Fibroblast of lung (primary cell): ENCODE measurements around the gene NEAT1. TPM values are rescaled to one million over a fixed set of nuclear protein-coding genes. Genes with fewer than 3 reads are reported as not detected.
A peak's percentile ranks its signal among the peaks of the same experiment; 100 is the strongest.

ENCODE experiments used
- DNase-seq, 2 donors: peaks; one replicate each; pipeline versions ENCODE4 v3.0.0 to v3.0.0-alpha.2; 2010; ENCODE audit warnings: low read depth in 2 of 2
- H2AFZ ChIP-seq: 2 replicates; pipeline ENCODE4 v1.5.1; 2012; ENCODE audit warnings: low read length, control low read depth, inconsistent platforms
- H3K27ac ChIP-seq: 2 replicates; pipeline ENCODE4 v1.5.1; 2011; ENCODE audit warnings: low read length, control low read depth; ENCODE audit not compliant: insufficient read depth
- H3K27me3 ChIP-seq: 2 replicates; pipeline ENCODE4 v1.5.1; 2011; ENCODE audit warnings: mild to moderate bottlenecking, low read length; ENCODE audit not compliant: control insufficient read depth, insufficient read depth
- H3K36me3 ChIP-seq: 2 replicates; pipeline ENCODE4 v1.5.1; 2011; ENCODE audit warnings: low read length; ENCODE audit not compliant: control insufficient read depth, insufficient read depth
- H3K4me1 ChIP-seq: 2 replicates; pipeline ENCODE4 v1.5.1; 2011; ENCODE audit warnings: low read length; ENCODE audit not compliant: control insufficient read depth, insufficient read depth; ENCODE audit errors: extremely low read depth
- H3K4me2 ChIP-seq: 2 replicates; pipeline ENCODE4 v1.5.1; 2011; ENCODE audit warnings: low read length, control low read depth; ENCODE audit not compliant: insufficient read depth; ENCODE audit errors: extremely low read depth
- H3K4me3 ChIP-seq, 4 experiments: fragments of 200-600 bp in 1 of 4; sonication (generic) in 1 of 4; replicated peaks in 1 of 4; 2 replicates each; pipeline ENCODE4 v1.5.1; 2011 to 2016; ENCODE audit warnings: low read length in 4 of 4, low read depth in 3 of 4, mild to moderate bottlenecking in 3 of 4, control low read depth in 2 of 4, inconsistent platforms in 1 of 4, mixed read lengths in 1 of 4; ENCODE audit not compliant: insufficient read depth in 1 of 4; ENCODE audit errors: control extremely low read depth in 1 of 4
- H3K79me2 ChIP-seq: 2 replicates; pipeline ENCODE4 v1.5.1; 2012; ENCODE audit warnings: mild to moderate bottlenecking, low read length, inconsistent platforms; ENCODE audit not compliant: control insufficient read depth, insufficient read depth
- H3K9ac ChIP-seq: 2 replicates; pipeline ENCODE4 v1.5.1; 2011; ENCODE audit warnings: mild to moderate bottlenecking, low read length, control low read depth; ENCODE audit not compliant: insufficient read depth
- H3K9me3 ChIP-seq: 2 replicates; pipeline ENCODE4 v1.5.1; 2012; ENCODE audit warnings: low read depth, low read length; ENCODE audit not compliant: control insufficient read depth, insufficient read depth
- H4K20me1 ChIP-seq: 2 replicates; pipeline ENCODE4 v1.5.1; 2011; ENCODE audit warnings: low read length; ENCODE audit not compliant: control insufficient read depth, insufficient read depth; ENCODE audit errors: extremely low read depth
- CTCF ChIP-seq, 2 donors: IDR thresholded peaks in 1 of 2; conservative IDR thresholded peaks in 1 of 2; 1 replicate in 1 of 2; 2 replicates in 1 of 2; pipeline ENCODE4 v1.5.1; 2011 to 2012; ENCODE audit warnings: low read length in 2 of 2, control low read depth in 1 of 2, inconsistent platforms in 1 of 2, low read depth in 1 of 2, mild to moderate bottlenecking in 1 of 2
- EZH2 ChIP-seq: IDR thresholded peaks from 2 replicates; pipeline ENCODE4 v1.5.1; 2012; ENCODE audit warnings: low read length, control low read depth, mild to moderate bottlenecking; ENCODE audit errors: missing control alignments
- polyA plus RNA-seq, 2 donors: library from polyadenylated mRNA; depleted of rRNA in 1 of 2; stranded (reverse) in 1 of 2; unstranded in 1 of 2; fragments of >200 nt; gene quantifications; 2 replicates each; pipeline ENCODE4 v1.2.1, GENCODE V29; 2011 to 2012; ENCODE audit warnings: missing spikeins in 1 of 2
- total RNA-seq: library from RNA; depleted of rRNA; stranded (reverse); fragments of >200 nt; gene quantifications from 2 replicates; pipeline ENCODE4 v1.2.1, GENCODE V29; 2014

NEAT1 gene
- total and polyA plus RNA-seq, 2 donors (not counting 1 experiment from before 2014, with no cell fraction given): 40.9 to 299 TPM

- H3K36me3 ChIP-seq: no peaks in the 10 kb centered on the region
- no peaks in the 10 kb centered on the region for H4K20me1 ChIP-seq
- H3K27me3 ChIP-seq: no peaks in the 10 kb centered on the region
- H3K9me3 ChIP-seq: no peaks in the 10 kb centered on the region
- peaks cover 27% of the 10 kb centered on the region for H3K4me1 ChIP-seq
- H3K79me2 ChIP-seq: peaks cover 50% of the 10 kb centered on the region
- peak overlapping the region; percentile 43 to 85 (median 70) for H3K4me3 ChIP-seq
- H2AFZ ChIP-seq: no peak overlapping the region
- TF ChIP-seq EZH2 (no peak), CTCF (conservative IDR thresholded peaks at IDR 0.05 in 1 of 2, IDR thresholded peaks at IDR 0.05 in 1 of 2; ENCODE audit: low read depth in 1 of 2, low read length in 2 of 2) (no peak)
- peak overlapping the region; percentile 99 for H3K27ac ChIP-seq
- peak overlapping the region; percentile 89 for H3K4me2 ChIP-seq
- DNase-seq: peak; percentile 89 to 93
- peak overlapping the region; percentile 99 for H3K9ac ChIP-seq
Measured at GRCh38 chr11:65477149-65477965, 54.8 kb downstream of the NEAT1 start.

- H3K36me3 ChIP-seq: no peaks in the 10 kb centered on the region
- H3K9ac ChIP-seq: peak overlapping the region; percentile 93
- no peaks in the 10 kb centered on the region for H3K9me3 ChIP-seq
- peak overlapping the region; percentile 9 to 79 (median 30) for H3K4me3 ChIP-seq
- TF ChIP-seq CTCF (conservative IDR thresholded peaks at IDR 0.05 in 1 of 2, IDR thresholded peaks at IDR 0.05 in 1 of 2; ENCODE audit: low read depth in 1 of 2, low read length in 2 of 2) (no peak), EZH2 (no peak)
- H2AFZ ChIP-seq: no peak overlapping the region
- H3K4me2 ChIP-seq: peak overlapping the region; percentile 93
- H3K79me2 ChIP-seq: peaks cover 45% of the 10 kb centered on the region
- no peaks in the 10 kb centered on the region for H3K27me3 ChIP-seq
- DNase-seq: peak; percentile 53 to 70
- H4K20me1 ChIP-seq: no peaks in the 10 kb centered on the region
- H3K27ac ChIP-seq: peak overlapping the region; percentile 99
- H3K4me1 ChIP-seq: peaks cover 25% of the 10 kb centered on the region
Measured at GRCh38 chr11:65478388-65479183, 56.0 kb downstream of the NEAT1 start.
